DMS 273 (cell line): ENCODE measurements around the gene RBMS3.

Experiments used
- DNase-seq: peaks from one replicate; lab custom pipeline; 2025; ENCODE audit not compliant: unreplicated experiment; lab: John Stamatoyannopoulos, UW

RBMS3 gene

DNA sequence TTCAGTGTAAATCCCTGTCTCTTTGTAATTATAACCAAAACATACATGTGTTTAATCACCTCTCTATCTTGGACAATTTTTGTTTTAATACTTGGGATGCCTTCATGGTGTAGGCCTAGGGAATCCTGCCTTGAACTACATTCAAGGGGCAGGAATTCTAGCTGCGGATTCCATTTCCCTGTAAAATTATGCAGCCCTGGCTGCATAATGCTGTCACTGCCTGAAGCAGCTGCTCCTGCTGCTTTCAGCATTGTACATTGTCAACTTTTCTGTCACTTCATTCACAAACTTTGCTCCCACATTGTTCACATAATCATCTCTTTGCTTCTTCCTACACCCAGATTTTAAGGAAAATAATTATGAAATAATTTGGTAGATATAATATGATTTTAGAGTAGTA lies 638.7 kb downstream of the RBMS3 start:
- DNase-seq, result no peak

DNA sequence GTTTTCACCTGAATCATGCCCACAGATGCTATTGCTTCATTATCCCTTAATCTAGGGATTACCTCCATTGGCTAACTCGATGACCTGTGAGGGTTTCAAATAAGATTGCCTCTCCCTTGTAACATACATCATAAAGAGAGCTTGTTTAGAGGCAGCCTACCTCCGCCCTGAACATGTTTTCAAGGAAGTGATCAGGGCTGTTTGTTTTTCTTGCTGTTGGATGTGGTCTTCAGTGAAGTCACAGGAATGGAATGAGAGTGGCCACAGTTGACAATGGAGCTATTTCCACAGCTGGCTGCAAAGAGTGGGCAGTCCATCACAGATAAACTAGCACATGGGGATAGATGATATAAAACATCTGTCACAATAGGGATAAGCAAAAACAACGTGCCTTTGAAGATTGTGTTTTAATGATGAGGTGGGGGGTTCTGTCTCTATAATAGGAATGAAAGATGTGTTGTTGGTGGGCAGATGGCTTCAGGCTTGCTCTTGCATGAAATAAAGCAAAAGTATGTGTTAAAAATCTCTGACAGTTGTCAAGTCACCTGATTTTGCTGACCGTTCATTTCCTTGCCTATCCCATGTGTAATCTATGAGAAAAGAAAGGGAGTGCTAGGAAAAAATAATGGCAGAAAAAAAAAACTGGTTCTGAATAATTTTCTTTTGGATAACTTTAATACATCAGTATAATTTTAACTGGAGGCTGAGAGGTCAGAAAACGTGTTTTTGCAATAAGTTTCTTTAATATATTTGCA lies 642.3 kb downstream of the RBMS3 start:
- DNase-seq, result no peak

DNA sequence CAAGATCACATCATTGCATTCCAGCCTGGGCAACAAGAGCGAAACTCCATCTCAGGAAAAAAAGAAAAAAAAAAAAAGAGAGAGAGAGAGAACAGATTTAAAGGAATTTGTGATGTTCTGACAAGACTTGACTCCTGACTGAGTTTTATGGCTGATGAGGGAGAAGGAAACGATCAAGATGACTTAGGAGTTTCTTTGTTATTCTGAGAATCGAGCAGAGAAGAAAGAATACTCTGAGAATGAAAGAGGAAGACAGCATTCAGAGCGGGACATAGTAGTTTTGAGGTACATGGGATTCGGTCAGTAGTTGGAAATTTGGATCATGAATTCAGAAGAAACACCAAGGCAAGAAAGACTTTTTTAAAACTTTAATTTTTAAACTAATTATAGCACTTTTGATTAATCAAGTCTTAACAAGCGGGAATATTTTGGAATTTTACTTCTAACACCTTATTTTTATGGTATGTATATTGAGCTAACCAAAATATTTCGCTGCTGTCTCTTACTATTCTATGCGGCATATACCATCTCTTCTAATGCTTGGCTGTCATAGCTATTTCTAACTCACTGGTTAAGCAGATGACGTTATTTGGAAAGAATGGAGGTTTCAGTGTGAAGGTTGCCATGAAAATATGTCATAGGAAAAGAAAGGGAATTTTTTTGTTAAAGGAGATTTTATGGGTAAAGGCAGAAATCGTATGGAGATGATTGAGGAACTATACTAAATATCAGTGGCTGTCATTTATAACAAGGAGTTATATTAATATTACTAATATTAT lies 644.1 kb downstream of the RBMS3 start:
- DNase-seq, result no peak

DNA sequence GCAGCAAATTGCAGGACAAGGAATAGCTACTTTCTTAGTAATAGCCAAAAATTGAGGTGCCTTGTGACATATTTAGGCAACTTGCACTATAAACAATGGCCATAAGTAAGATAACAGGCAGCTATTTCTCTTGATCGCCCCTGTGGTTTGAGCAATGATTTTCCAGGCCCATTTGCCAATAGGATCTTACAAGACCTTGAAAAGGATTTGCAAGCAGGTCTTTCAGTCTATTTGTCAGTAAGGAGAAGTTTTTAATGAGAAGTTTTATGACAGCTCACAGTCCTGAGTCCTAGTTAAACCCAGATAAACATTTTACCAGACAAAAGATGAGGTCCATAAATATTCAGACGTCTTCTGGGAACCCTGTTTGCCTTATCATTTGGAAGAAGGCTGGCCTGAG lies 645.5 kb downstream of the RBMS3 start:
- no peak for DNase-seq

DNA sequence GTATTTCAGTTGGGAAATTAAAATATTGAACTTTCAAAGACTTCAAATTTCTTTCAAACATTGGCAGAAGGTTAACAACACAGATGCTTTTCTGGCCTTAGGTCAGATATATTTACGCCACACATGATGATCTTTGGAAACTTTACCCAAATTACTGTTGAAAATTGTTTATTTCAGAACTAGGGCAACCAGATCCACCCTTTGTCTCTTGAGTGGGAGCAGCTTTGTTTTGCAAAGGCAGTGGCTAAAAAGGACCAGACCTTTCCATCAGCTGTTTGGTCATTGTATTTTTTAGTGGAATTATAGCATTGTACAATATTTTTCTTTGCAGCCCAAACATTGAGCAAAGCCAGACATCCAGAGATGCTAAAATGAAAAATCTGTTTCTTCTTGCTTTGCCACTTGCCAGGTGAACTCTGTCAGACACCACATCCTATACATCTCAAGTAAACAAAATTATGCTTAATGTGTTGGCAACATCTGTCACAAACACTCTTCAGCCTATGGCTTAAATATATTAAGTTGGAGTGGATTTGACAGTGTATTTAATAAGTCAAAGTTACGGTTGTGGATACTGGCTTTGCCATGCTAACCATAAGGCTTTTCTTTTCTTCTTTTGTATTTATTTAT lies 651.9 kb downstream of the RBMS3 start:
- DNase-seq, result no peak

DNA sequence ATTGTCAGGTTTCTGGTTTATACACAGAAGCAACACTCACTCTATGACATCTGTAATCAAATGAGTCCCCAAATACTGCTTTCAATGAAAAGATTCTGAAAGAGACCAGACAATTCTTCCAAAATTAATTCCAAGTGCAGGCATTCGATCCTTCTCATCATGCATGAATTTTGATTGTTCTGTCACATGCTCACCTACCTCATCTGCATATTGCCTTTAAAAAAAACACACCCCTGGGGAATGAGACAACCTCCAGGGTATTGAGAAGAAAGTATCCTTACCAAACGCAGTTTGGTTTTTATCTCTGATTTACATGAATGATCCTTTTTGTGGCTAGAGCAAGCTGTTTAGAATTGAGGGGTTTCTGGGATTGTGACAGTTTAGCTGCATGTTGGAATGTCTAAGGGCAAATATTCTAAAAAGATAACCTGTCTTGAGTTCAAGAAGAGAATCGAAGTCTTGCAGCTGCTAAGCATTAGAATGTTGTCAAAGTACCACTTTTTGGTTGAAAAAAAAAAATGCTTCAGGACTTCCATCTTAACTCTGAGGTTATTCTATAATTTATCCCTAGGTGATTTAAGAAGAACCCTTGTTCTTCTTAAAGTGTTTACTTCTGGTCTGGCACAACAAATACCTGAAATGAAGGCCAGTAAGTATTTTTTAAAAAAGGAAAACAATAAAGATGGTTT lies 653.1 kb downstream of the RBMS3 start:
- no peak for DNase-seq

DNA sequence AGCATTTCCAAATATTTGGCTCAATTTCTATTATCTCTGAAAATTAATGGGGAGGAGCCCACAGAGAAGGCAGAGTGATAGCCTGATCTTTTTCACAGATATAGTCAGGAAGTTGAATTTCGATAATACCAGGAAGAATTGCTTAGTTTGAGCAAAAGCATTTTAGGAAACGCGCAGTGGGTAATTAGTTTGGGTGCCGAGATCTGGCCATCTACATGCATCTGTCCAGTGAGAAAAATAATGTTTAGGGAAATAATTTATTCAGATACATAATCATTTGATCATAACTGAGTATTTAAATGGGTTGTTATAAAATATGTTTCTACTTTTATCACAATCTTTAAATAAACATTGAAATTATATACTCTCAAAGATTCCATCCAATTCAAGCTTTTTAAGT lies 653.9 kb downstream of the RBMS3 start:
- no peak for DNase-seq

DNA sequence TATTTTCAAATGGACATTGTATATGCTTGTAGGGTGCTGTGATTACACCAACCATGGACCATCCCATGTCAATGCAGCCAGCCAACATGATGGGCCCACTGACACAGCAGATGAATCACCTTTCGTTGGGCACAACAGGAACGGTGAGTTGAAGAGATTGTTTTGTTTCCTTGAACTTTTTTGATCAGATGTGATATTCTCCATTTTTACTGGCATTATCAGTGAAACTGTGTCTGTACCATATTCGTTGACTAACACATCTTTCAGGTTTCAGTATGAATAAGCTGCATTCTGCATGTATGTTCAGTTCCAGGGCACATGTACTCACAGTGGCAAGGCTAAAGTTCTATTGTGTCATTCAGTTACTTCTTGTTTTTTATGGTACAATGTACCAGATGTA lies 655.2 kb downstream of the RBMS3 start:
- no peak for DNase-seq

DNA sequence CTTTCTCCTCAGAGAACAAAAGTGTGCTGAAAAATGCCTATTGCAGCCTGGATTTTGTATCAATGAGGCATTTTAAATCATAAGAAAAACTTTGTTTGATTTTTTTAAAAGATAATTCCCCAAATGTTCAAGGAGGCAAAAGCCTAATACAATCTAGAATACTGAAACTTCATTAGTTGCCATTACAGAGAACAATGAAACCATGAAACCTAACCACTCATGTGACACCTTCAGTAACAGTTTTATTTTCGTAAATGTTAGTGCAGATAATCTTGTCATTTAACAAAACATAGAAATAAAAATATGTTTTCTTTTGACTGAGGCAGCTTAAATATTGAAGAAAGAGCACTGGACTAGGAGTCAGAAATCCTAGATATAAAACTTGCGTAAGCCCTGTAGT lies 655.9 kb downstream of the RBMS3 start:
- no peak for DNase-seq

DNA sequence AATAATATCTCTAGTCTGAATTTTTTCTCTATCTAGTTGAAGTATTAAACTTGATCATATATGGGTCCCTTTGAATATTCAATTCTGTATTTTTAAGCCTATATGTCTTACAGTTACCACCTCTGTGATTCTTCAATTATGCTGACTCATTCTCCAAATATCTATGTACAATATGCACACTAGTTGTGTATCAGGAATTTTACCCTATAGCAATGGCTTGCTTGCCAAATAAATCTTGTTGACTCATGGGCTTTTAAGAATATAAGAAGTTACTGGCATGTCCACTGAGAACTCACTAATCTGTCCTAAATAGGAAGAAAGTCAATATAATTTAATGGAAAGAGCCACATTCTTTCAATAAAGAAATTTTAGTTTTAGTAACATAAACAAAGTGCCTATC lies 656.3 kb downstream of the RBMS3 start:
- DNase-seq, result no peak

DNA sequence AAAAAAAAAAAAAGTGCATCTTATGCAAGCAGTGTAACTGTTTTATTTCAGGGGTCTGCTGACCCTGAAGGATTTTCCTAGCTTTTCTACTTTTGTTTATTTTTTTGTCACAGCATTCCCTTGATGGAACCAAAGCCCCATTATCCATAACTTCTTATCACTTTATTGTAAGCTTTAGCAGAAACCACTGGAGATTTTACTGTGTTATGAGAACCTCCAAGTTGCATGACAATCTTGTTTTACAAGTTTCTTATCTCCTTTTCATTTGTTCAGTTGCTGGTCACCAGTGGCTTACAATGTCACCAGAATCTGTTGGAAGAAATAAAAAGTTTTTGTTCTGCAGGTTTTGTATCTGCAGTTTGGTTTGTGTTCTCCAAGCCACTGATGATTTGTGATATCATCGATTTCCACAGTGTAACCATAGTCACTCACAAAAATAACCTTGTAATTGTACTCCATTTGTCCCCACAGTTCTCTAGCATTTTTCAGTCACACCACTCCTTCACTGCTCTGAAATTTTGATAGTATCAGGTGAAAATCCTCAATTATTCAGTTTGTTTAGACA lies 660.0 kb downstream of the RBMS3 start:
- DNase-seq, result no peak

DNA sequence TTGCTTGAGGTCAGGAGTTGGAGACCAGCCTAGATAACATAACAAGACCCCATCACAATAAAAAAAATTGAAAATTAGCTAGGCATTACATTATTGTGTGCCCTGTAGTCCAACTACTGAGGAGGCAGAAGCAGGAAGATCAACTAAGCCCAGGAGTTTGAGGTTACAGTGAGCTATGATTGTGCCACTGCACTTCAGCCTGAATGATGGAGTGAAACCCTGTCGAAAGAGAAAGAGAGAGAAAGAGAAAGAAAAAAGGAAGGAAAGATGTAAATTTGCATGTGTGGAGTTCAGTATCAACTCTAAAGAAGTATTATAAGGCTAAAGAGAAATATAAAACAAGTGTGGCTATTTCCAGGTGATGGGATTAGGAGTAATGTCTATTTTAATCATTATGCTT lies 661.4 kb downstream of the RBMS3 start:
- no peak for DNase-seq

DNA sequence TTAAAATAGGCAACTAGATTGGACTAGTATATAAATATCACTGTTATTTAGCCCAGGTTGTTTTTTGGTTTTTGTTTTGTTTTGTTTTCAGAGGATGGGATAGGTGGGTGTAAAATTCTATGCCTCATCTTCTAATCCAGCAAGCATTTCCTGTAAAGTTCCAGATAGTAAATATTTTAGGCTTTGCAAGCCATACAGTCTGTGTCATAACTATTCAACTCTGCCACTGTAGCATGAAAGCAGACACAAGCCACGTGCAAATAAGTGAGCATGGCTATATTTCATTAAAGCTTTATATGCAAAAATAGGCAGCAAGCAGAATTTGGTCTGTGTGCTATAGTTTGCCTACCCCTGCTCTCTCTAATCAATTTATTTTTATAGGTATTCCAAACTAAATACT lies 668.3 kb downstream of the RBMS3 start:
- no peak for DNase-seq

DNA sequence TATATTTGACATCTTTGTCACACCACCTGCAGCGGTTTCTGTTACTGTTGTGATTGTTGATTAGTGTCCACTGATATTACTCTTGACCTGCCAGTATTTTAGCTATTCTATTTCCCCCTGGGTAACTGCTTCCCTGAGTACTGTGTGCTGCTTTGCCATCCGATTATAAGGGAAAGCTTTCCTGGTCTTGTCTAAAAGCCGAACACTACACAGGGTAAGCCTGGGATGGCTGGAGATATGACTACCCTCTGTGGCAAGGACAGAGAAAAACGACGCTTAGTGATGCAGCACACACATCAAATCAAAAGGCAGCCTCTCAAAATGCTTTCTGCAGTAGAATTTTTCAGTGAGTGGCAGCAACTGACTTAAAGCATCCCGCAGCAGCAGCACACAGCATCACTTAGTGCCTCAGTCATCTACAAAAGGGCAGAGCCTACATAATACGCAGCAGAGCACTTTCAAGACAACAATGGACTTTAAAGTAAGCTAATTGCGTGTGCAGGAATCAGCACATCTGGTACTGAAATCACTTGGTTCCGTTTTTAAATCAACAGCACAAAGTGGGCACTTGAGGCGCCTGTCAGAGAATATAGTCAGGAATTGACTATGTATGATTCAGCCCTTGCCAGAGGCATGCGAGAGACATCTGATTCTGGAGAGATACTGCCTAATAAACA lies 669.2 kb downstream of the RBMS3 start:
- DNase-seq, result no peak

DNA sequence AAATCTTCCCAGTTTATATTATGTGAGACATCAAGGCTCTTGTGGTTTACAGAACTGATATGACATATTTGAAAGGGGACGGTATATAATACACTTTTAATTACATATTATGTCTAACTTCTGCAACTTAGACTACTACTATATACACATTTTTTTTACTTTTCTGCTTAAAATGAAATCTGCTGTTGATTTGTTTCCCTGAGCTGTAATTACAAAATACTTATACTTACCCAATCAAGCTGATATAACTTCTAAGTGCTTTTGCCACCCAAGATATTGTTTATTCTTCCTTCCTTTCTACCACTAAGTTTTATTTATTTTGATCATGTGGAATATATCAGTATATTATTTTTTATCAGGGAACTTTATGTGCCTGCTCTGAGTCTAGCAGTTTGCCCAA lies 671.6 kb downstream of the RBMS3 start:
- no peak for DNase-seq

DNA sequence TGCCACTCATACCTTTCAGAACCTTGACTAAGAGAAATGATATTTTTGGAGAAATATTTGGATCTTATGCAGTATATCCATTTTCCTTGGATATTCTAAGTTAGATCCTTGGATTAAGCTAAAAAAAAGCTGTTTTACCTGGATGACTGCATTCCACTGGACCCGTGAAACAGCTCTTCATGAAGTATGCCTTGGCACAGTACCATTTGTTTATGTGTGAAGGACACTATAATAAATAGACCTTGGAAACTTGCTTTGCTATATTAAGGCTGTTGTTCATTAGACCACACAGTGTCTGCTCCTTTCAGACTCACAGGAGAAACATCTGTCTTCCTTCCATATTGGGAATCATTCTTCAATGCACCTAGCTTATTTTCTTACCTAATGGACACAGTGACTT lies 674.5 kb downstream of the RBMS3 start:
- DNase-seq, result no peak

DNA sequence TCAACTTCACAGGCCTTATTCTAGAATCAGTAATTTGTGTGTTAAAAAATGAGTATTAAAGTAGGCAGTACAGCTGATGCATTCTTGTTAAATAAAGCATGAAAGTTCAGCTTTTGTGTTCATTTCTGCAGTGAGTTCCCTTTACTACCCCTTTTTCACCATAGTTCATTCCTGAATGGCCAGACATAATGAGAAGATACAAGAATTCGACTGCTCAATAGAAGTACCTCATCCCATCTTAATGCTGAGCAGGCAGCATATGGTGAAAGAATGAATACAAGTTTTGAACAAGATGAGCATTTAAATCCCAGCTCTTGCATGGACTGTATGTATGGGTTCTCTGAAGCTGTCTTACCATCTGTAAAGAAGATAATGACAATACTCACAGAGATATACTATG lies 677.9 kb downstream of the RBMS3 start:
- DNase-seq, result no peak

DNA sequence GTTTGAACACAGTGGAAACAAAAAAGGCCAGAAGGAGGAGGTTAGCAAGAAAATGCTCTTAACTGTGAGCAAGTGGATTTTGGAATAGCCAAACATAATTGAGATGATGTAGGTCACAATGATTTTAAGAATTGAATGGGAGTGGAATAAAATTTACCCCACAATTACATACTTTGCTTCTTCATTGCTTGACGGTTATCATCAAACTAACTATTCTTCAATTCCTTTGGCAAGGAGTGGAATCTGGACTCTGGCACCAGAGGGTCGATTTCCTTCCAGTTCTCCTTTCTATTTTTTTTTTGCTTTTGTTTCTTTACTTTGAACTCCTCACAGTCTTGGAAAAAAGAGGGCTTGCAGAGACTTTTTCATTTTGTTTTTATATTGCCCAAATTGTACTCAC lies 691.0 kb downstream of the RBMS3 start:
- DNase-seq, result no peak

DNA sequence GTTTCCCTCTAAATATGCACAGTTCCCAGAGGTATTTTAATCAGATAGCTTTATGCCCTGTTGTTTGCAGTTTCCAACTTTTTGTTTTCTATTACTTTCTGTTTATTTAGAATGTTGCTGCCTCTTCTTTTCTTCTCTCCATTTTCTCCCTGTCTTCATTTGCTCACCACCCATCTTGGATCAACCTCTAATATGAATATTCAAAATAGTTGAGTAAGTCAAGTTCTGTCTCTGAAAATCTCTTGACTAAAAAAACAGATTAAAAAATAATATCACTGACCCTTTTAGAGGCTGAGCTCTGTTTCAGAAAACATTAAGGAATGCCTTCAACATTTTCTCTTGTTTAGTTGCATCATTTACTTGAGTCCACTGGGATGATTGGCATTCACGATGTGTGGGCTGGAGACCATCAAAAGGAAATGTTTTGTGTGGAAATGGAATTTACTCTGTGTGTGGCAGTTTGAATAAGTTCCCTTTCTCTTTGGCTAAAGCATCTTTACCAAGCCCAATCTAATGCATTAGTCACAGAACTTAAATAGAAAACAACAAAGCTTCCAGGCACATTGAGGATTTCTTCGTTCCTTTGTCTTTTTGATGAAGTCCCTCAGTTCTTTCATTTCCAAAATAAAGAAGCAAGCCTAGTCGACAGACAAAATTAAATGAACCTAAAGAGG lies 691.6 kb downstream of the RBMS3 start:
- DNase-seq, result no peak

DNA sequence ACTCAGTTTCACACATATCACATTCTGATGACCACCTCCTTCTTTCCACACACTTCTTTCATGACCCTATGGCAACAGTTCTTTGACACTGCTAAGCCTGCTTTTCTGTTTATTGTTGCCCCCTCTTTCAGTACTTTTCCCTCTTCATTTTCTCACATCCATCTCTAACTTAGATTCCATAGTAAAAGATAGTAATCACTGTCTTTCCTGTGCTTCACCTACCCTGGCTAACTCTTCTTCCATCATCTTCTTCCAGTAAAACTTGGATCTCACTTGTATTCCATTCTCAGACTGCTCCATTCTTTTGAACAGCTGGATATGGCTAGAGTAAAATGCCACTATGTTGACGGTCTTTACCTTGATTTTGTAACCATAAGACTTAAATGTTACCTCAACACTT lies 692.9 kb downstream of the RBMS3 start:
- DNase-seq, result no peak
